Activated B cell treated with CpG ODN at 0.5 μM for 24 hours (primary cell): ENCODE results near the gene GALNT17. TPM values are rescaled to one million over a fixed set of nuclear protein-coding genes. Genes with fewer than 3 reads are reported as not detected.

Experiments used
- ATAC-seq: fragments of 200-7000 bp; cut with Tn5 transposase; one replicate; pipeline ENCODE4 v1.10.0; 2021; ENCODE audit warnings: low read depth, mild to moderate bottlenecking, moderate library complexity
- CTCF ChIA-PET: fragments of 350-600 bp; sonication (Branson Sonifier 250); formaldehyde crosslinking; loops from one replicate; lab custom pipeline; 2021; ENCODE audit warnings: antibody characterized with exemption; lab: Charles Lee
- POLR2A ChIA-PET: fragments of 350-600 bp; sonication (Branson Sonifier 250); formaldehyde crosslinking; loops from one replicate; lab custom pipeline; 2021; ENCODE audit warnings: antibody characterized with exemption; lab: Charles Lee
- DNase-seq: peaks from one replicate; pipeline ENCODE4 v3.0.0; 2022
- H3K27ac Mint-ChIP-seq: one replicate; pipeline ENCODE4 v1.8.0; 2020; ENCODE audit warnings: mixed read lengths
- H3K27me3 Mint-ChIP-seq: one replicate; pipeline ENCODE4 v1.8.0; 2021; ENCODE audit warnings: mixed read lengths
- H3K36me3 Mint-ChIP-seq: one replicate; pipeline ENCODE4 v1.8.0; 2021; ENCODE audit warnings: low read depth, mixed read lengths
- H3K4me1 Mint-ChIP-seq: one replicate; pipeline ENCODE4 v1.8.0; 2021; ENCODE audit warnings: mixed read lengths
- H3K4me3 Mint-ChIP-seq: one replicate; pipeline ENCODE4 v1.8.0; 2020; ENCODE audit warnings: mild to moderate bottlenecking, mixed read lengths
- H3K9me3 Mint-ChIP-seq: one replicate; pipeline ENCODE4 v1.8.0; 2020; ENCODE audit warnings: mixed read lengths
- intact Hi-C: fragments of 100-400 bp; cut with micrococcal nuclease; formaldehyde crosslinking; loops from one replicate; pipeline ENCODE4 v1.15.1; 2024
- total RNA-seq: library from RNA; stranded (reverse); gene quantifications from 2 replicates; pipeline ENCODE4 v1.2.3, GENCODE V29; 2022
- TF ChIP-seq, protein P1 (sequence below): fragments of 200-600 bp; IDR thresholded peaks from one replicate; pipeline ENCODE4 v1.8.0; 2022; ENCODE audit warnings: antibody characterized with exemption, mild to moderate bottlenecking

The GALNT17 gene
- total RNA-seq, 1 donor from 2014 or later = not detected

DNA sequence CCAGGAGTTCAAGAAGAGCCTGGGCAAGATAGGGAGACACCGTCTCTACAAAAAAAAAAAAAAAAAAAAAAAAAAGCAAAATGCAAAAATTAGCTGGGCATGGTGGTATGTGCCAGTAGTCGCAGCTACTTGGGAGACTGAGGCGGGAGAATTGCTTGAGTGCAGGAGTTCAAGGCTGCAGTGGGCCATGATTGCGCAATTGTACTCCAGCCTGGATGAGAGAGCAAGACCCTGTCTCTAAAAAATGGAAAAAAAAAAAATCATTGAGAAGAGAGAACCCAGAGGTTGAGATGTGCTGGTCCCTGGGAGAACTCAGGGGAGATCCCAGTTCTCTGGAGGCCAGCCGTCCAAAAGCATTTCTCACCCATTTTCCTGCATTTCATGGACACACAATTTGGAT is 95.2 kb downstream of the GALNT17 start:
- Mint-ChIP-seq H3K4me1 (no peaks in the 10 kb centered on the region), H3K27ac (no peak overlapping the region), H3K27me3 (no peaks in the 10 kb centered on the region), H3K4me3 (no peak overlapping the region), H3K9me3 (peaks cover 26% of the 10 kb centered on the region), H3K36me3 (no peaks in the 10 kb centered on the region)
- ChIA-PET CTCF (no interaction called here), POLR2A (no interaction called here)
- intact Hi-C loops = no loop called here
- no peak for DNase-seq
- TF ChIP-seq, protein P1, sequence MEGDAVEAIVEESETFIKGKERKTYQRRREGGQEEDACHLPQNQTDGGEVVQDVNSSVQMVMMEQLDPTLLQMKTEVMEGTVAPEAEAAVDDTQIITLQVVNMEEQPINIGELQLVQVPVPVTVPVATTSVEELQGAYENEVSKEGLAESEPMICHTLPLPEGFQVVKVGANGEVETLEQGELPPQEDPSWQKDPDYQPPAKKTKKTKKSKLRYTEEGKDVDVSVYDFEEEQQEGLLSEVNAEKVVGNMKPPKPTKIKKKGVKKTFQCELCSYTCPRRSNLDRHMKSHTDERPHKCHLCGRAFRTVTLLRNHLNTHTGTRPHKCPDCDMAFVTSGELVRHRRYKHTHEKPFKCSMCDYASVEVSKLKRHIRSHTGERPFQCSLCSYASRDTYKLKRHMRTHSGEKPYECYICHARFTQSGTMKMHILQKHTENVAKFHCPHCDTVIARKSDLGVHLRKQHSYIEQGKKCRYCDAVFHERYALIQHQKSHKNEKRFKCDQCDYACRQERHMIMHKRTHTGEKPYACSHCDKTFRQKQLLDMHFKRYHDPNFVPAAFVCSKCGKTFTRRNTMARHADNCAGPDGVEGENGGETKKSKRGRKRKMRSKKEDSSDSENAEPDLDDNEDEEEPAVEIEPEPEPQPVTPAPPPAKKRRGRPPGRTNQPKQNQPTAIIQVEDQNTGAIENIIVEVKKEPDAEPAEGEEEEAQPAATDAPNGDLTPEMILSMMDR = no peak
- ATAC-seq = no peak

DNA sequence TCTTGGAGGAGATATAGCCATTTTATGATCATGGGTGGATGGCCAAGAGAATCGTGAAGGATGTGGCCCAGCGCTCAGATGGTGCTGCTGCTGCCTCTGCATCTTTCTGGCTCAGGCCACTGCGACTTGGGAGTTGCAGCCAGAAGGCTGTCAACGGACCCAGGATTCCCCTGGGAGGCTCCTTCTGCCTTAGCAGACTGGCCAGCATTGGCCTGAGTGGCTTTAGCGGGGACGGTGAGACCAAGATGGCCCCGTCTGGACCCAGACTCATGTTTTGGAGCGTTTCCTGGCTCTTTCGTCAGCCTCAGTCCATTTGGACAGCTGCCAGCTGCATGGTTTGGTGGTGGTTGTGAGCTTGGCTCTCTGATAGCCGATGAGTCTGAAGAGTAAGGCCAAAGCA is 97.2 kb downstream of the GALNT17 start:
- Mint-ChIP-seq H3K27ac (no peak overlapping the region), H3K36me3 (no peaks in the 10 kb centered on the region), H3K4me3 (no peak overlapping the region), H3K27me3 (no peaks in the 10 kb centered on the region), H3K4me1 (no peaks in the 10 kb centered on the region), H3K9me3 (peaks cover 24% of the 10 kb centered on the region)
- TF ChIP-seq, protein P1 = no peak
- intact Hi-C loops = no loop called here
- no peak for DNase-seq
- POLR2A ChIA-PET = no interaction called here
- ATAC-seq = no peak
- CTCF ChIA-PET = no interaction called here

DNA sequence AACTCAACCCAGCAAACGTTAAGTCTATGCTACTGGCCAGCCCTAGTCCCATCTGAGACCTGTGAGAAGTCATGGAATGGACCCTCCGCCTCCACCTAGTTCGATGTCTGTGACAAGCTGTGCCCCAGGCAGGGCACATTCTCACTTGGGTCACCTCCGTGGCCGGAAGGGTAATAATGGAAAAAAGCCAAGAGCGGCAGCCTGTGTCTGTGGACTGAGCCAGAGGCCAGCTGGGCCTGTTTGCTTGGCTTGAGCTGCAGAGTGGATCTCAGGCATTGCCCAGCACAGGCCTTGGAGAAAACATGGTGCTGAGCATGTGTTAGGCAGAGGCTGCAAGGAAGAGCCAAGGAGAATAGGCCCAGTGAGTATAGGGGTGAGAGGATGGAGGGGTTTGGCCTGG is 97.8 kb downstream of the GALNT17 start:
- CTCF ChIA-PET = no interaction called here
- intact Hi-C loops = no loop called here
- Mint-ChIP-seq H3K4me1 (no peaks in the 10 kb centered on the region), H3K27ac (no peak overlapping the region), H3K4me3 (no peak overlapping the region), H3K27me3 (no peaks in the 10 kb centered on the region), H3K9me3 (peaks cover 22% of the 10 kb centered on the region), H3K36me3 (no peaks in the 10 kb centered on the region)
- no peak for ATAC-seq
- POLR2A ChIA-PET = no interaction called here
- TF ChIP-seq, protein P1 = no peak
- no peak for DNase-seq

DNA sequence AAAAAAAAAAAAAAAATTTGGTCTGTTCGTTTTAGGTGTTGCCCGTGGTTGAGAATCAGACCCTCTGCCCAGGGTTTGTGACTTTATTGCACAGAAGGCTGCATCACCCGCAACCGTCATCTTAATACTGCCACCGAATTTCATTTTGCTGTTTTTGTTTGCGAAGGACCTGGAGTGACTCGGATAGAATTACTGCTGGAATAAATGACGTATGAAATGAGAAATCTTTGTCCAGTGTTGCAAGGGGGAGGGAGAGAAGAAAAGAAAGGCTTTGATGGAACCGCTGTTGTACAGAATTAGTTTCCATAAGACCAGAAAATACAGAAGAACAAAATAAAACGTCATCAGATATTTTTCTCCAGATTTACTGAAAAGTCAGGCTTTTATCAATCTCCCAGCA is 103.3 kb downstream of the GALNT17 start:
- no peaks in the 10 kb centered on the region for H3K4me1 Mint-ChIP-seq
- no peak overlapping the region for H3K4me3 Mint-ChIP-seq
- intact Hi-C loops = no loop called here
- H3K27ac Mint-ChIP-seq = no peak overlapping the region
- no peaks in the 10 kb centered on the region for H3K27me3 Mint-ChIP-seq
- DNase-seq (no peak), ATAC-seq (no peak)
- no peaks in the 10 kb centered on the region for H3K36me3 Mint-ChIP-seq
- peaks cover 15% of the 10 kb centered on the region for H3K9me3 Mint-ChIP-seq
- ChIA-PET POLR2A (no interaction called here), CTCF (no interaction called here)
- TF ChIP-seq, protein P1 = no peak

DNA sequence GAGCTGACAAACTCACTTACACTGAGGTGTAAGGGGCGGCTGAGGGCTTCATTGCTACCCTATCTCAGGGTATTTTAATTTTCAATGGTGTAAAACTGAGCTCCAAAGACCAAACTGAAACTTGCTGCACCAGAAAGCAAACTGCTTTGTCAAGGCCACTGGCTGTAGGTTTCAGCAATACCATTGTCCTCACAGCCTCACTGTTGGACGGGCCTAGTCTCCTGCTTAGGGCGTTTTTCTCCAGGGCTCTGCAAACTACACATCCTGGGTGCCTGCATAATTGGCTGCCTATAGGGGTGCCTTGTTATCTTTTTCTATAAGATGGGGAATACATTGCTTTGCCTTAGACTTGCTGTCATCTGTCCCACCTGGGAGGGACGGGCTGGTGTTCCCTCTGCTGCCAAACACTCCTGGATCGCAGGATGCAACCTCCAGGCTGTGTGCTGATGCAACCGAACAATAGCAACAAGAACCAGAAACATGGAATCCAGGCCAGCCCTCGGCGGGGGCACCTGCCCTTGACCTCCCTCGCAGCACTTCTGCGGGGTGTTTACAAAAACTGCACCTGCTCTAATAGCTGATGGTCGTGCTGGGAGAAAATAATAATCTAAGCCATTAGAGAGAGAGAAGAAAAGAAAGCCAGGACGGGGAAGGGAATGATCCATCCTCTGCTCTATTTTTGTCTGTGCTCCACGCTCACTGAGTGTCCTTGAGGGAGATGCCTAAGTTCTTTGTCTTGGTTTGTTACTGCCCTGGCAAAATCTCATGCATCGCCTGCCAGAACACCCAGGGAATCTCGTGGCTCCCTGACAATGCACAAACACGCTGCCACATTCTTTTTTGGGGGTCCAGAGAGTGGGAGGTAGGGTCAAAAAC is 104.5 kb downstream of the GALNT17 start:
- ChIA-PET CTCF (no interaction called here), POLR2A (no interaction called here)
- DNase-seq (no peak), ATAC-seq (no peak)
- no peaks in the 10 kb centered on the region for H3K4me1 Mint-ChIP-seq
- H3K36me3 Mint-ChIP-seq = no peaks in the 10 kb centered on the region
- no peaks in the 10 kb centered on the region for H3K27me3 Mint-ChIP-seq
- peaks cover 9% of the 10 kb centered on the region for H3K9me3 Mint-ChIP-seq
- intact Hi-C loops = no loop called here
- H3K27ac Mint-ChIP-seq = no peak overlapping the region
- TF ChIP-seq, protein P1 = no peak
- H3K4me3 Mint-ChIP-seq = no peak overlapping the region
